HG02623 (cell line): ENCODE results near the gene GPALPP1.
"Not testable (repeated sequence)": the region's sequence is repeated elsewhere in the genome, so short reads cannot be mapped to it uniquely, and the experiment has no call there.

Experiments
- ATAC-seq: cut with Tn5 transposase; IDR thresholded peaks from one replicate; pipeline ENCODE4 v1.9.1; 2021; ENCODE audit warnings: moderate library complexity; ENCODE audit not compliant: unreplicated experiment

Gene GPALPP1

GRCh38 chr13:45060062-45060461, 70.7 kb downstream of the GPALPP1 start:
- ATAC-seq = no peak

- no peak for ATAC-seq
Measured at GRCh38 chr13:45063261-45063860, 74.0 kb downstream of the GPALPP1 start.

- ATAC-seq = not testable (repeated sequence)
Measured at GRCh38 chr13:45063889-45064288, 74.6 kb downstream of the GPALPP1 start.

DNA sequence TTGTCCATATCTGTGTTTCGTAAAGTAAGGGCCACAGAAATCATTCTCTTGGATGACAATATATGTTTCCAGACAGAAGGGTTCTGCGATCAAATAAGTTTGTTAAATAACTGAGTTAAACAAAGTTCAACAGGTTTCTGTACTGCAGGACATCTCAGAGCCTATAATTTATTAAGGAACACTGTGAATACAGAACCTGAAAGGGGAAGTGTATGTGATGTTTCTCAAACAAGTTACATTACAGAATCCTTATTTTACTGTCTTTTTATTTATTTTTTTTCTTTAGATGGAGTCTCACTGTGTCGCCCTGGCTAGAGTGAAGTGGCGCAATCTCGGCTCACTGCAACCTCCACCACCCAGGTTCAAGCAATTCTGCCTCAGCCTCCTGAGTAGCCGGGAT, 75.6 kb downstream of the GPALPP1 start:
- no peak for ATAC-seq

- no peak for ATAC-seq
Measured at GRCh38 chr13:45068036-45069001, 79.0 kb downstream of the GPALPP1 start.

- ATAC-seq = no peak
Measured at GRCh38 chr13:45073809-45074208, 84.5 kb downstream of the GPALPP1 start.

GRCh38 chr13:45074721-45075120, 85.4 kb downstream of the GPALPP1 start:
- ATAC-seq = no peak

- no peak for ATAC-seq
Measured at GRCh38 chr13:45078003-45078402, 88.7 kb downstream of the GPALPP1 start.
